HL-60 (cell line): ENCODE results near the gene ADGRG6.

Experiments
- GABPA ChIP-seq: IDR thresholded peaks from 2 replicates; pipeline ENCODE4 v1.6.1; 2012; ENCODE audit warnings: low read depth
- POLR2AphosphoS5 ChIP-seq: IDR thresholded peaks from 2 replicates; pipeline ENCODE4 v1.6.1; 2012; ENCODE audit warnings: low read depth
- TF ChIP-seq, protein P1 (sequence below): IDR thresholded peaks from one replicate; pipeline ENCODE4 v1.5.1; 2011; ENCODE audit warnings: low read length, control low read depth, inconsistent platforms; ENCODE audit not compliant: insufficient read depth

DNA sequence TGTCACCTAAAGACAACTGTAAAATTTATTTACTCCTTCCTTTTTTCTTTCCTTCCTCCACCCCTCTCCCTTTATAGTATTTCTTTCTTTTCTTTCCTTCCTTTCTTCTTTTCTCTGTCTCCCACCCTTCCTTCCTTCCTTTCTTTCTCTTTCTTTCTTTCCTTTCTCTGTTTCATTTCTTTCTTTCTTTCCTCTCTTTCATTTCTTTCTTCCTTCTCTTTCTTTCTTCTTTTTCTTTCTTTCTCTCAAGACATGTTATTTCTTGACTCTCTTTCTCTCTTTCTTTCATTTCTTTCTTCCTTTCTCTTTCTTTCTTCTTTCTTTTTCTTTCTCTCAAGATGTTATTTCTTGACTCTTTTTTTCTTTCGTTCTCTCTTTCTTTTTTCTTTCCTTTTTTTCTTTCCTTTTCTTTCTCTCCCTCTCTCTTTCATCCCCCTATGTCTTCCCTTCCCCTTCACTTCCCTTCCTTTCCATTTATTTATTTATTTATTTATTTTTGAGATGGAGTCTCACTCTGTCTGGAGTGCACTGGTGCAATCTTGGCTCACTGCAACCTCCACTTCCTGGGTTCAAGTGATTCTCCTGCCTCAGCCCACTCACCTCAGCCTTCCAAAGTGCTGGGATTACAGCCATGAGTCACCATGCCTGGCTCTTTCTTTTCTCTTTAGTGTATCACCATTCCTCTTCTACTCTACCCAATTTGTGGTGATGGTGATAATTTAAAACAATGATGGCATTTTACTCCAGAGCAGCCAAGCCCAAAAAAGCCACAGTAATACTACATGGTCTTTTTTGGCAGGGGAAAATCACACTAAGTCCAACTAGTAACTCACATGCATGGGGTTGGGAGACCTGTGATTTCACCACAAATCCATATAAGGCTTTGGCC, 188.2 kb downstream of the ADGRG6 start:
- TF ChIP-seq, protein P1, sequence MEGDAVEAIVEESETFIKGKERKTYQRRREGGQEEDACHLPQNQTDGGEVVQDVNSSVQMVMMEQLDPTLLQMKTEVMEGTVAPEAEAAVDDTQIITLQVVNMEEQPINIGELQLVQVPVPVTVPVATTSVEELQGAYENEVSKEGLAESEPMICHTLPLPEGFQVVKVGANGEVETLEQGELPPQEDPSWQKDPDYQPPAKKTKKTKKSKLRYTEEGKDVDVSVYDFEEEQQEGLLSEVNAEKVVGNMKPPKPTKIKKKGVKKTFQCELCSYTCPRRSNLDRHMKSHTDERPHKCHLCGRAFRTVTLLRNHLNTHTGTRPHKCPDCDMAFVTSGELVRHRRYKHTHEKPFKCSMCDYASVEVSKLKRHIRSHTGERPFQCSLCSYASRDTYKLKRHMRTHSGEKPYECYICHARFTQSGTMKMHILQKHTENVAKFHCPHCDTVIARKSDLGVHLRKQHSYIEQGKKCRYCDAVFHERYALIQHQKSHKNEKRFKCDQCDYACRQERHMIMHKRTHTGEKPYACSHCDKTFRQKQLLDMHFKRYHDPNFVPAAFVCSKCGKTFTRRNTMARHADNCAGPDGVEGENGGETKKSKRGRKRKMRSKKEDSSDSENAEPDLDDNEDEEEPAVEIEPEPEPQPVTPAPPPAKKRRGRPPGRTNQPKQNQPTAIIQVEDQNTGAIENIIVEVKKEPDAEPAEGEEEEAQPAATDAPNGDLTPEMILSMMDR = no peak
- no peak for TF ChIP-seq POLR2AphosphoS5
- no peak for TF ChIP-seq GABPA
